Measurements from ENCODE around the gene ZNF83. TPM values are rescaled to one million over a fixed set of nuclear protein-coding genes. Genes with fewer than 3 reads are reported as not detected.
"Not testable (repeated sequence)": the region's sequence is repeated elsewhere in the genome, so short reads cannot be mapped to it uniquely, and the experiment has no call there.

Gene ZNF83
- polyA plus RNA-seq, 3 donors: 59.9 to 191 (median 85.8) TPM

GRCh38 chr19:52600639-52601024 lies 37.5 kb downstream of the ZNF83 start:
- no peak for DNase-seq (ENCODE audit: extremely low read depth in 1 of 11, low read depth in 9 of 11, low spot score in 4 of 11)

GRCh38 chr19:52599241-52599640 lies 38.9 kb downstream of the ZNF83 start:
- no peak for DNase-seq (ENCODE audit: extremely low read depth in 1 of 11, low read depth in 9 of 11, low spot score in 4 of 11)

- not testable (repeated sequence) for DNase-seq (ENCODE audit: extremely low read depth in 1 of 11, low read depth in 9 of 11, low spot score in 4 of 11)
Measured at GRCh38 chr19:52593441-52593840, 44.7 kb downstream of the ZNF83 start.

DNA sequence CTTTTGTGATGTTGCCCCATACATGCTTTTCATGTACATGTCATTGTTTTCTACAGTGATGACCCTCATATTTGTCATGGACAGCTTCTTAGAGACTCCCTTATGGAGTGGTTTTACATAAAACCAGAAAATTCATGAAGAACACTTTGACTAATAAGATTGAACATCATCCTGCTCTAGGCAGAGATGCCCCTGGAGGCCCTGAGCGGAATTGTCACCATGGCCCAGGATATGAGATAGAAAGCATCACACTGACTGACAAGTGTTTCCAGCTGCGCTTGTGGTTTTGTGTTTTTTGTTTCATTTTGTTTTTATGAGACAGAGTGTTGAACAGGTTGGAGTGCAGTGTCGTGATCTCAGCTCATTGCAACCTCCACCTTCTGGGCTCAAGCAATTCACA lies 45.9 kb downstream of the ZNF83 start:
- no peak for DNase-seq (ENCODE audit: extremely low read depth in 1 of 11, low read depth in 9 of 11, low spot score in 4 of 11)

DNA sequence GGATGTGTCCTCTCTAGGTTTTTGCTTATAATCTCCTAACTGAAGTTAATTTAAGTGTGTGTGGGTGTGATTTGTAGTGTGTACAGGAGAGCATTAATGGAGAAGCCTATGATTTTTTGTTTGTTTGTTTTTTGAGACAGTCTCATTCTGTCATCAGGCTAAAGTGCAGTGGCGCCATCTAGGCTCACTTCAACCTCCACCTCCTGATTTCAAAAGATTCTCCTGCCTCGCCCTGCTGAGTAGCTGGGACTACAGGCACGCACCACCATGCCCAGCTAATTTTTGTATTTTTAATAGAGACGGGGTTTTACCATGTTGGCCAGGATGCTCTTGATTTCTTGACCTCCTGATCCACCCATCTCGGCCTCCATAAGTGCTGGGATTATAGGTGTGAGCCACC lies 47.4 kb downstream of the ZNF83 start:
- DNase-seq (ENCODE audit: extremely low read depth in 1 of 11, low read depth in 9 of 11, low spot score in 4 of 11): no peak

- DNase-seq (ENCODE audit: extremely low read depth in 1 of 11, low read depth in 9 of 11, low spot score in 4 of 11): no peak
Measured at GRCh38 chr19:52585604-52586003, 52.6 kb downstream of the ZNF83 start.

DNA sequence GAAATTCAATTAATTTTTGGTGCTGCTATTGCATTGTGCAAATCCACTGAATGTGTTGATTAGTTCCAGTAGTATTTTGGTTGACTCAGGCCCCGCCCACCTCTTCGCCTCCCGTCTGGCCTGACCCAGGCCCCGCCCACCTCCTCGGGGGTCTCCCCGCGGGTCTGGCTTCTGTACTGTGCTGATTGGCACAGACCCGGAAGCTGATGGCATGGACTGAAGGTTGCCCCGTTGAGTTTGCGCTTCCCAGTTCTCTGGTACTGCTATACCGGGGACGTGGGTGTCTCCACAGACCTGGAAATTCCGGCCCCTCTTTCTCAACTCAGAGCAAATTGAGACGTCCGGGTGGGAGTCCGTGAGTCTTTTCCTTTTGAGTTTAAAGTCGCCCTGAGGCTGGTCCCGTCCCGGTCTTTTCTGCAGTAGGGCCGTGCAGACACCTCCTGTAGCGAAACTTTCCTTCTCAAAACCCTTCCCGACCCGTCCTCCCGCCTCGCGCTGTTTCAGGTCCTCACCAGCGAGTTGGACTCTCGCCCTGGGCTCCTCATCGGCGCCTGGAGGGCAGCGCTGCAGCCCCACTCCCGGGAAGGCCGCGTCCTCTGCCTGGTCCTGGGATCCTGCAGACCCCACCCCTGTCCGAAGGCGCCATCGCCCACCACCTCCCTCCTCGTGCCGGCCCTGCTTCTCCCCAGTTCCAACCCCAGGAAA lies 53.3 kb downstream of the ZNF83 start:
- peak in 2 of 11 donors; percentile 5 to 26 for DNase-seq (ENCODE audit: extremely low read depth in 1 of 11, low read depth in 9 of 11, low spot score in 4 of 11)

GRCh38 chr19:52570000-52570861 lies 67.9 kb downstream of the ZNF83 start, which contains the start of gene ZNF701:
TSS of gene ZNF701 (plus strand) at chr19:52570287. CDS start at chr19:52574148, 3,861 bp downstream.
- peak; percentile 73 to 91 (median 87) for DNase-seq (ENCODE audit: extremely low read depth in 1 of 11, low read depth in 9 of 11, low spot score in 4 of 11)

DNA sequence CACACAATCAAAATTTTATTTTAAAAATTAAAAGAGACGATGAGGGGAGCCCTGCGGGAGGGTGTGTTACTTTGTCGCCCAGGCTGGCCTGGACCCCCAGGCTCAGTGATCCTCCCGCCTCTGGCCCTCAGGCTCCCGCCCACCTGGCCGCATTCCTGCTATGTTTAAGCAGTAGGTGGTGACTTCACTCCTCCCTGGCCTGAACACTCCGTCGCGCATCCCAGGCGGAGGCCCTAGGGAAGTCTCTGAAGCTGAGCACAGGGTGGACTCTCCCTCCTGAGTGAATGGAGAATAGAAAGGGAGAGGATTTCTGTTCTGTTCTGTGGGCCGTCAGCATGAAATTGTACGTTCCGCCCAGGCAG lies 68.5 kb downstream of the ZNF83 start:
- peak in 10 of 11 donors; percentile 15 to 59 (median 40) for DNase-seq (ENCODE audit: extremely low read depth in 1 of 11, low read depth in 9 of 11, low spot score in 4 of 11)

DNA sequence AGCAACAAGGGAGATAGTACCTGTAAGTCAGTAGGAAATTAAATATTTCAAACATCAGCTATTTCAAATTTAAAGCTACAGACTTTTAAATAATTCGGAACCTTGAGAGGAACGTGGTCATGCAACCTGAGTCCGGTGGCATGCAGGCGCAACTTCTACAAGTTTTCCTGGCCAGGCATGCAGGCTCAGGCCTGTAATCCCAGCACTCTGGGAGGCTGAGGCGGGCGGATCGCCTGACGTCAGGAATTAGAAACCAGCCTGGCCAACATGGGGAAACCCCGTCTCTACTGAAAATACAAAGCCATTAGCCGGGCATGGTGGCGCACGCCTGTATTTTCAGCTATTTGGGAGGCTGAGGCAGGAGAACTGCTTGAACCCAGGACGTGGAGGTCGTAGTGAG lies 70.2 kb downstream of the ZNF83 start:
- DNase-seq (ENCODE audit: extremely low read depth in 1 of 11, low read depth in 9 of 11, low spot score in 4 of 11): no peak

- no peak for DNase-seq (ENCODE audit: extremely low read depth in 1 of 11, low read depth in 9 of 11, low spot score in 4 of 11)
Measured at GRCh38 chr19:52566588-52566987, 71.6 kb downstream of the ZNF83 start.

DNA sequence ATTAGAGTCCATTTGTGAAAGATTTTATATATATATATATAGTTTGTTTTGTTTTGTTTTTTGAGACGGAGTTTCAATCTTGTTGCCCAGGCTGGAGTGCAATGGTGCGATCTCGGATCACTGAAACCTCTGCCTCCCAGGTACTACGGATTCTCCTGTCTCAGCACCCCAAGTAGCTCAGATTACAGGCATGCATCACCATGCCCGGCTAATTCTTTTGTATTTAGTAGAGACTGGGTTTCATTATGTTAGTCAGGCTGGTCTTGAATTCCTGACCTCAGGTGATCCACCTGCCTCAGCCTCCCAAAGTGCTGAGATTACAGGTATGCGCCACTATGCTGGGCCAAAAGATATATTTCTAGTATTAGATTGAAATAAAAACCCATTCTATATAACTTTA lies 72.0 kb downstream of the ZNF83 start:
- DNase-seq (ENCODE audit: extremely low read depth in 1 of 11, low read depth in 9 of 11, low spot score in 4 of 11): no peak

Other genes starting within 250 kb of the ZNF83 start
- gene ZNF528, start 240.5 kb downstream of the ZNF83 start, polyA plus RNA-seq (ENCODE audit: insufficient read length in 3 of 3): 10 to 100 TPM; 34.2 to 67.2 (median 35.1) TPM
- 1 to 10 TPM in 1 of 3 donors, under 1 TPM in 2; 0.34 to 1.2 (median 0.61) TPM for gene ZNF534, start 209.2 kb downstream of the ZNF83 start, polyA plus RNA-seq (ENCODE audit: insufficient read length in 3 of 3)
- gene ZNF578, start 184.8 kb downstream of the ZNF83 start, polyA plus RNA-seq (ENCODE audit: insufficient read length in 3 of 3): 10 to 100 TPM in 1 of 3 donors, 1 to 10 TPM in 2; 5.8 to 11.6 (median 7.0) TPM
- gene ZNF808, start 110.7 kb downstream of the ZNF83 start, polyA plus RNA-seq (ENCODE audit: insufficient read length in 3 of 3): 10 to 100 TPM in 2 of 3 donors, 1 to 10 TPM in 1; 9.4 to 20.9 (median 12.7) TPM
- gene ZNF701, start 68.1 kb downstream of the ZNF83 start, polyA plus RNA-seq (ENCODE audit: insufficient read length in 3 of 3): 10 to 100 TPM; 13.3 to 21.6 (median 17.6) TPM
- gene ZNF611, start 96.7 kb upstream of the ZNF83 start, polyA plus RNA-seq (ENCODE audit: insufficient read length in 3 of 3): 10 to 100 TPM; 16.3 to 25.6 (median 23.1) TPM
- 10 to 100 TPM in 1 of 3 donors, 1 to 10 TPM in 2; 6.5 to 13.0 (median 9.4) TPM for gene ZNF600, start 148.4 kb upstream of the ZNF83 start, polyA plus RNA-seq (ENCODE audit: insufficient read length in 3 of 3)
- 10 to 100 TPM; 17.8 to 23.1 (median 19.0) TPM for gene ZNF28, start 183.3 kb upstream of the ZNF83 start, polyA plus RNA-seq (ENCODE audit: insufficient read length in 3 of 3)
- 10 to 100 TPM; 33.1 to 53.7 (median 45.2) TPM for gene ZNF468, start 219.3 kb upstream of the ZNF83 start, polyA plus RNA-seq (ENCODE audit: insufficient read length in 3 of 3)

All from renal cortex interstitium (tissue), 11 donors.